ENCODE results near the gene FKBP5.

FKBP5 gene

GRCh38 chr6:35679399-35679798, 9.3 kb downstream of the FKBP5 start:
- TF ChIP-seq CTCF (IDR thresholded peaks at IDR 0.05; ENCODE audit: low read depth, low read length, missing control alignments): no peak
- no peak overlapping the region for H3K4me3 ChIP-seq (ENCODE audit: low read depth, low read length)
- in situ Hi-C loops (cut with HindIII; ENCODE audit: low sequenced_read_pairs): no loop called here
- DNase-seq (ENCODE audit: low read depth): no peak

DNA sequence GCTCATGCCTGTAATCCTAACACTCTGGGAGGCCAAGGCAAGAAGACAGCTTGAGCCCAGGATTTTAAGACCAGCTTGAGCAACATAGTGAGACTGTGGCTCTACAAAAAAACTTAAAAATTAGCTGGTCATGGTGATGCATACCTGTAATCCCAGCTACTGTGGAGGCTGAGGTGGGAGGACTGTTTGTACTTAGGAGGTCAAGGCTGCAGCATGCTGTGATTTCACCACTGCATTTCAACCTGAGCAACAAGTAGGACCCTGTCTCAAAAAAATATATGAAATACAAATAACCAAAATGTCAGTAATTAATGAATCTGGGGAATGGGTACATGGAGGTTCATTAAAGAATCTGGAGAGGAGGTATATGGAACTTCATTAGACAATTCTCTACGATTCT, 9.9 kb downstream of the FKBP5 start:
- no peak overlapping the region for H3K4me3 ChIP-seq (ENCODE audit: low read depth, low read length)
- in situ Hi-C loops (cut with HindIII; ENCODE audit: low sequenced_read_pairs): no loop called here
- DNase-seq (ENCODE audit: low read depth): no peak
- no peak for TF ChIP-seq CTCF (IDR thresholded peaks at IDR 0.05; ENCODE audit: low read depth, low read length, missing control alignments)

- no peak for DNase-seq (ENCODE audit: low read depth)
- in situ Hi-C loops (cut with HindIII; ENCODE audit: low sequenced_read_pairs): no loop called here
- no peak overlapping the region for H3K4me3 ChIP-seq (ENCODE audit: low read depth, low read length)
- no peak for TF ChIP-seq CTCF (IDR thresholded peaks at IDR 0.05; ENCODE audit: low read depth, low read length, missing control alignments)
These were observed 10.6 kb downstream of the FKBP5 start for GRCh38 chr6:35678021-35678654.

GRCh38 chr6:35677456-35677855, 11.3 kb downstream of the FKBP5 start:
- TF ChIP-seq CTCF (IDR thresholded peaks at IDR 0.05; ENCODE audit: low read depth, low read length, missing control alignments): no peak
- in situ Hi-C loops (cut with HindIII; ENCODE audit: low sequenced_read_pairs): no loop called here
- no peak for DNase-seq (ENCODE audit: low read depth)
- no peak overlapping the region for H3K4me3 ChIP-seq (ENCODE audit: low read depth, low read length)

DNA sequence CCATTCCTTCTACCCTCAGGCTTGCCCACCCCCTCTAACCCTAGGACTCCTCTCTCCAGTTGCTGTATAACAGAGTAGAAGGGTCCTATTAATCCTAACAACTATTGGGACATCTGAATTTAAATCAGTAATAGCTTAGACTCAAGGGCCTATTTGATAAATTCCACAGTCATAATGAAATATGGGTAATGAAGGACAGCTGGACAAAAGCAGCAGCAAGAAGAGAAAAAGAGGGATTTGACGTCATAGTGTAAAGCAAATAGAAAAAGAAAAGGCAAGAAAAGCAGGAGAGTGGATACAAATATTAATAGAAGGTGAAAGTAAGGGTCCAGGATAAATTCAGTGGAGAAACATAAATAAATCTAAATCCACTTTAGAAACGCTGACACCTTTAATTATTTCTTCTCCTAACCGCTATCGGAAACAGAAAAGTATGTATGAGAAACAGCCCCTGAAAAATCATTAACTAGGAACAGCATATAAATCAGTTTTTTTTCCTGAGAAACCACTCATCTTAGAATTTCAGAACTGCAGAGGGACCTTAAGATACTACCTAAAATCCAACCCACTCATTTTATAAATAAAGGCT, 12.8 kb downstream of the FKBP5 start:
- no peak overlapping the region for H3K4me3 ChIP-seq (ENCODE audit: low read depth, low read length)
- no peak for DNase-seq (ENCODE audit: low read depth)
- in situ Hi-C loops (cut with HindIII; ENCODE audit: low sequenced_read_pairs): no loop called here
- TF ChIP-seq CTCF (IDR thresholded peaks at IDR 0.05; ENCODE audit: low read depth, low read length, missing control alignments): no peak

DNA sequence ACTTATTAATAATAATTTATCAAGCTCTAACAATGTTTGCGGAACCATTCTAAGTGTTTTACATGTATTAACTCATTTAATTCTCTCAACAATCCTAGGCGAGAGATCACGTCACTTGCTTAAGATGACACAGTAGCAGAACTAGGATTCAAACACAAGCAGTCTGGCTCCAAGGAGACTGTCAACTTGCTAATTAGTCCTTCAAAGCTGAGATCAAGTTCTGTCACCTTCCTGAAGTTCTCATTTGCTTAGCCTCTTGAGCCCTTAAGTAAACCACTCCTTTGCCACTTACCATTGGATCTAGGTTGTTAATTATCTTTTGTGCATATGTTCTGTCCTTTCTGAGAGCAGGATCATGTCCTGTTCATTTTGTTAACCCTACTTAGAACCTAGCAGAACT, 14.1 kb downstream of the FKBP5 start:
- DNase-seq (ENCODE audit: low read depth): no peak
- no peak for TF ChIP-seq CTCF (IDR thresholded peaks at IDR 0.05; ENCODE audit: low read depth, low read length, missing control alignments)
- in situ Hi-C loops (cut with HindIII; ENCODE audit: low sequenced_read_pairs): loop anchor here (5.0 kb wide), 2 partner anchors 47 to 77 kb away; no protein-coding TSS in a partner anchor
- H3K4me3 ChIP-seq (ENCODE audit: low read depth, low read length): no peak overlapping the region
